CD4-positive, alpha-beta T cell treated with Interleukin-4 for 1 hour (primary cell): ENCODE data around the gene KCNC1.

ENCODE experiments used
- DNase-seq, 2 donors: peaks; one replicate each; pipeline ENCODE4 v3.0.0-alpha.2; 2020 to 2022

The KCNC1 gene

GRCh38 chr11:17760102-17761029 is 25.8 kb downstream of the KCNC1 start:
- DNase-seq: peak in 1 of 2 donors; percentile 2

GRCh38 chr11:17762309-17762974 is 27.9 kb downstream of the KCNC1 start:
- DNase-seq: no peak

- no peak for DNase-seq
These were observed 28.7 kb downstream of the KCNC1 start for GRCh38 chr11:17763244-17763643.

- DNase-seq: no peak
These were observed 29.1 kb downstream of the KCNC1 start for GRCh38 chr11:17763703-17764102.

GRCh38 chr11:17764446-17765218 is 30.1 kb downstream of the KCNC1 start:
- no peak for DNase-seq

- DNase-seq: no peak
These were observed 30.9 kb downstream of the KCNC1 start for GRCh38 chr11:17765356-17766072.

- no peak for DNase-seq
These were observed 31.4 kb downstream of the KCNC1 start for GRCh38 chr11:17766073-17766359.

GRCh38 chr11:17766590-17766989 is 32.0 kb downstream of the KCNC1 start:
- DNase-seq: no peak

GRCh38 chr11:17767301-17767885 is 32.8 kb downstream of the KCNC1 start:
- no peak for DNase-seq

GRCh38 chr11:17767914-17768313 is 33.3 kb downstream of the KCNC1 start:
- no peak for DNase-seq

GRCh38 chr11:17768547-17768946 is 34.0 kb downstream of the KCNC1 start:
- no peak for DNase-seq

GRCh38 chr11:17769218-17769617 is 34.6 kb downstream of the KCNC1 start:
- DNase-seq: no peak

GRCh38 chr11:17770048-17770652 is 35.6 kb downstream of the KCNC1 start:
- no peak for DNase-seq

- no peak for DNase-seq
These were observed 36.3 kb downstream of the KCNC1 start for GRCh38 chr11:17770917-17771316.

GRCh38 chr11:17771415-17771814 is 36.8 kb downstream of the KCNC1 start:
- no peak for DNase-seq

GRCh38 chr11:17771841-17772401 is 37.3 kb downstream of the KCNC1 start:
- no peak for DNase-seq

- DNase-seq: no peak
These were observed 38.4 kb downstream of the KCNC1 start for GRCh38 chr11:17772704-17773600.

- no peak for DNase-seq
These were observed 39.1 kb downstream of the KCNC1 start for GRCh38 chr11:17773674-17774073.

- no peak for DNase-seq
These were observed 39.9 kb downstream of the KCNC1 start for GRCh38 chr11:17774232-17775034.

GRCh38 chr11:17775035-17775348 is 40.4 kb downstream of the KCNC1 start:
- DNase-seq: no peak
